Measurements from ENCODE around the gene SNAI1.

DNA sequence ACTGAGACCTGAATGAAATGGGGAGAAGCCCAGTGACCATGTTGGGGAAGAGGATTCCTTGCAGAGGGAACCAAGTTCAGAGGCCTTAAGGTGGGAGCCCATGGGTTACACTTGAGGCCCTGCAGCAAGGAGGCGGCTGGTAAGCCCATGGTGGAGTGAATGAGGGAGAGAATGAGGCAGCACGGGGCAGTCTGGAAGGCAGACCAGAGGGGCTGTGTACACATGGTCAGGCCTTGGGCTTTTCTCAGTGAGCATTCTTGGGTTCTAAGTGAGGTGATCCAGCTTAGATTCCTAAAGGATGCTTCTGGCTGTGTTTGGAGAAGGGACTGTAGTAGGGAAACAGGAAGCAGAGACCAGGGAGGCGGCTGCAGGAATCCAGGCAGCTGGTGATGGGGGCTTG, 27.6 kb upstream of the SNAI1 start:
- TF ChIP-seq POLR2A (IDR thresholded peaks at IDR 0.05): no peak
- TF ChIP-seq POLR2AphosphoS5 (IDR thresholded peaks at IDR 0.05): no peak

Measured in transverse colon (tissue), 3 donors.